Activated gamma-delta T cell treated with Interleukin-2 at 50 U/mL for 16 hours (primary cell): ENCODE measurements around the gene MAU2.

Experiments
- DNase-seq: peaks from one replicate; pipeline ENCODE4 v3.0.0-alpha.2; 2020

Gene MAU2

DNA sequence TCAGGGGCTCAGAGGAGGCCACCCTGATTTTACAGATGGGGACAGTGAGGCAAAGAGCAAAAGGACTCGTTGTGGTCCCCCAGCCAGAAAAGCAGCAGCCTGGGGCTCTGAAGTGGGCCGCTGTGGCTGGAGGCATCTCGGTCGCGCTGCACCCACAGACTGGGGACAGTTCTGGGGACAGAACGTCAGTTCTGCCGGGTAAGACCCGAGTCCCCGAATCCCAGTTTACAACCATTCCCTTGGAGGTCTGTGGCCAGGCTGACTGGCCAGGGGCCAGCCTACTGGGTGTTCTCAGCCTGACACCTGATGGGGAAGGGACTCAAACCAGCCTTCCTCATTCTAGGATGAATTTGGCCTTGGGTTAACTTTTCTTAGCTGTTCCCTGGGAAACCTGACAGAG lies 14.4 kb upstream of the MAU2 start:
- DNase-seq = no peak

GRCh38 chr19:19308373-19308772 lies 12.3 kb upstream of the MAU2 start:
- no peak for DNase-seq

- DNase-seq = no peak
Measured at GRCh38 chr19:19315444-19315843, 5.2 kb upstream of the MAU2 start.

DNA sequence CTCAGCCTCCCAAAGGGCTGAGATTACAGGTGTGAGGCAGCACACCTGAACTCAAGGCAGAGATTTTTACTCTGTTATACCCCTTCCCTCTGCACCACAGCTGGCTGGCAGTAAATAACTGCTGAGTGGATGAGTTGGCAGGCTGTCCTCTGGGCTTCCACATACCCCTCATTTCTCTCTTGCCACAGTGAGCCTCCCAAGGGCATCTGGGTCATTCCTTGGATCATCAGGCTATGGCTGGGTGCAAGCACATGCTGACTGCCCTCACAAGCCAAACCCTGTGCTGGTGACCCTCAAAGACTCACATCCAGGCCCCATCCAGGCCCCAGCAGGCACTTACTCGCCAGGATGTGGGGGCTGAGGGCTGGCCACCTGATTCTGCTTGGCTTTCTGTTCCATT lies 4.5 kb upstream of the MAU2 start:
- DNase-seq = no peak

DNA sequence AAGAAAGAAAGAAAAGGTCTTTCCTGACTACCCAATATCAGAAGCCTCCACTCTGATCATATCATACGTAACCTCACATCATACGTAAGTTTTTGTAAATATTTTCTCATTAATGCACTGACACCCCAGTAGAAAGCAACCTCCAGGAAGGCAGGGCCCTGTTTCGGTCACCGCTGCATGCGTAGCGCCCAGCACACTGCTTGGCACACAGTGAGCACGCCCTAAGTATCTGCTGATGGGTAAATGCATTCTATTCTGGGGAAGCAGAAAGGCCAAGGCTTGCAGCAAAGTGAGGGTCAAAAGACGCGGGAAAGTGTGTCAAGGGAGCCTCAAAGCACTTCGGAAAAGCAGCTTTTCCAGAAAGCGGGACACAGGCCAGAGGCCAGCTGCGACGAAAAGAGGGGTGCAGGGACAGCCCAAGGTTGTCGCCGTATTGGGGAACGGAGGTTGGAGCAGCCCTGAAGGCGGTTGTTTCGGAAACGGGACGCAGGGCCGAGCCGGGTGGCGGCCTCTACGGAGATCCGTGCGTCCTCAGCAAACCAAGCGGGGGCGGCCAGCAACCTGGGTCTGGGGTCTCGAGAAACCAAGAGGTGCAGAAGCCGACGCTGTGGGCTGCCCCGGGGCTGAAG lies 783 bp upstream of the MAU2 start:
- no peak for DNase-seq

- DNase-seq = no peak
Measured at GRCh38 chr19:19321141-19321577, 530 bp downstream of the MAU2 start.

DNA sequence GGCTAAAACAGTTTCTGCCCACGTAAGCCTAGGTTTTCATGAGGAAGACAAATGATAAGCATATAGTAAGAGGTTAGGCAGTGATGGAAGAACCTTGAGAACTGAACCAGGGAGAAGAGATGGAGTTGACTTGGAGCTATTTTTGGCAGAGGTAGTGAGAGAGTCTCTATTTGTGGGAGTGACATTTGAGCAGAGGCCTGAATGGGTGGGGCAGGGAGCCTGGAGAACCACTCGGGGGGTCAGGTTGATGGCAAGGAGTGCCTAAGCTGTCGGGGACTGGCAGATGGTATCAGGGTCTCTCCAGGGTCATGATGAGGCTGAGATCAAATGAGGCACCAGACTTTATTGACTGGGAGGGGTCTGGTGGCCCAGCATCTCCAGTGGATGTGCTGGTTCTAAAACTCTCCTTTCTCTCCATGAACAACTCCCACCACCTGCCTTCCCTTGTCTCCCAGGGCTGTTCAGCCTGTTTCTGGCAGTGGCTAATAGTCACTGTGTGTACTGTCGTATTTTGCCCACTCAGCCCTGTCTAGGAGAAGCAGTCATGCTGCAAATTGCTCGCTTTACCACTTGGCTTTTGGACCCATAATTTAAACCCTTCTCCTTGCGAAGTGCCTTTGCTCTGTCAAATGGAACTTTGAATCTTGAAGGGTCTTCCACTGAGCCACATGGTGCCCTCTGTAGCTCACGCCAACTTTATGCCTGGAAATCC lies 3.6 kb downstream of the MAU2 start:
- DNase-seq = no peak

DNA sequence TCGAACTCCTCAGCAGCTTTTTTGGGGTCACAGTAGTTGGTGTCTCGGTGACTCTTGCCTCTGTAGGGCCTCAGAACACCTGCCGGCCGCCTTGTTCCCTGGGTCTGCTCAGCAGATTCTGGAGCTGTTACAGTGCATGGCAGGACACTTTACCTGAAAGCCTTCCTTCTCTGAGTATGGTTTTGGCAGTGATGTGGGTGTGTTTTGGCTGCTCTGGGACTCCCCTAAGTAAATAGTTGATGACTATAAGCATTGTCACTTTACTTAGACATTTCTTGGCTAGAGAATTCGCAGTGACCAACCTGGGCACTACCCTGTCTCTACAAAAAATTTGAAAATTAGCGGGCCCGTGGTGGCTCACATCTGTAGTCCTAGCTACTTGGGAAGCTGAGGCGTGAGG lies 7.0 kb downstream of the MAU2 start:
- DNase-seq = no peak

DNA sequence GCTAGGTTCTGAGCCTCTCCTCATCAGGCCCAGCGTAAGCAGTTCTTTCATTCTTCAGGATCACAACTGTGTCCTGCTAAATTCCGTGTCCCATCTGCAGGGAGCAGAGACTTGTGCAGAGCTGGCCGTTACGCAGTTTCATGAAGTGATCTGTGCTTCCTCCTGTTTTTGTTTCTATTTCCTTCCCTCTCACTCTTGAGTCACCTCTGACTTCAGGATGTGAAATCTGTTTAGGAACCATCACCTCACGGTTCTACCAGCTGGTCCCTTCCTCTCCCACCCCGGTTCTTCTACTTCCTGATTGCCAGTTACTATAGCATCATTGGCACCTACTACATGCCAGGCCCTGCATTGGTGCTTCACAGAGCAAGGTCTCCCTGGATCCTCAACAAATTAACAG lies 8.5 kb downstream of the MAU2 start:
- DNase-seq = no peak

GRCh38 chr19:19334063-19334988 lies 13.7 kb downstream of the MAU2 start:
- DNase-seq = no peak

GRCh38 chr19:19334989-19335344 lies 14.3 kb downstream of the MAU2 start:
- DNase-seq = no peak

DNA sequence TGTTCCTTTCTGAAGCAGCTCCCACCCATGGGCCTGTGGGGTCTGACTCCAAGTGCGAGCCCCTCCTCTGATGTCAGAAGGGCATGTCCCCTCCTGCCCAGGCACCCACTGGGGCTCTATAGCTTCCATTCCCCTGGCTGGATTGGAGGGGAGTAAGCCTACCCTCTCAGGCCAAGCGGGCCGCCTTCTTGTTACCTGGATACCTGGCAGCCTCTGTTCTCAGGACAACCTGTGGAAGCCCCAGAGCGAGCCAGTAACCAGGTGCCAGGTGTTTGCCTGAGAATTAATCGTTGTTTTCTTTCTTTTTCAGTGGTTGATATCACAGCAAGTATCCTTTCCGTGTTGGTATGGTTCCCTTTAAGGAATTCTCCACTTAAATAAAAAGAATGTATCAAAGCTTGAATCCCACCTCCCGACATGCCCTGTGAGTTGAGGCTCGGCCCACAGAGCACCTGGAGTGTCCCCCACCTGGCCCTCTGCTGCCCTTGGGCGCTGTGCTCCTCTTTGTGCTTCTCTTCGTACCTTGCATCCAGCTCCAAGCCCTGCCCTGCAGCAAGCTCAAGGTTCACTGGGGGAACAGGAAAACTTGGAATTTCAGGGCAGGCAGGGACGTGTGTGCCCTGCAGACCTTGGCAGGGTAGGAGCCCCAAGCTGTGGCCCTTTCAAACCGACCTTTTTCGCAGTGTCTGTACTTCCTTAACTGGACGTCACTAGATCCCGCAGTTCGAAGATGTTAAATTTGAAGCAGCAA lies 15.0 kb downstream of the MAU2 start:
- no peak for DNase-seq

DNA sequence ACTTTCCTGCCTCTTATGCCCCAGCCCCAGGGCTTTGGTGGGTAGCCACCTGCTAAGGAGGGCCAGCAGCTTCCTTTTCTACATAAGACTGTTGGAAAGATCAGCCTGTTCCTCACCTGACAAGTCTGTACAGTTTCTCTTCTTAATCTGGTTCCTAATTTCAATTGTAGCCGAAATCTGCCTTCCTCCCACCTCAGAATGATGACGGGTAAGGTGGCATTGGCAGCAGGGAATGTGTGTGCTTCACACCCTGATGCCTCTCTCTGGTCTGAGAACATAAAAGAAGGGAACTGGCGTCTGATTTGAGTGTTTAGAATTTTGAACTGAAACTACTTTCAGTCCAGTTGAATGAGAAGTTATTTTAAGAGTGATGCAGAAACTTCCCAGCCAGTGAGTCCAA lies 16.0 kb downstream of the MAU2 start:
- DNase-seq = no peak

GRCh38 chr19:19337120-19337519 lies 16.5 kb downstream of the MAU2 start:
- no peak for DNase-seq

DNA sequence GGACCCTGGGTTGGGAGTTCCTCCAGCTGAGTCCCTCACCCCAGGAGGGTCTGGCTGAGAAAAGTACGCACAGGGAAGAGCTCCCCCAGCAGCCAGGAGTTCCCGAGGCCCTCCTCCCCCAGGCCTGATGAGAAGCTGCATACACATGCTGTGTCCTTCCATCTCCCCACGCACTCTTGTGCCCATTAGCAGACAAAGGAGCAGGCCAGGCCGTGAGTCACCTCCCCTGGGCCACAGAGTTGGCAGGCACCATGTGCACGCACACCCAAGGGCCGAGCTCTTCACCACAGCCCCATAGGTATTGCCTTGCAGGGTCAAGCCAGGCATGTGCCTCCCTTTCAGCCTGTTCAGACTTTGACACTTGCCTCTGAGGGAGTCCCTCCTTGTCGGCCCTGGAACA lies 17.5 kb downstream of the MAU2 start:
- no peak for DNase-seq

DNA sequence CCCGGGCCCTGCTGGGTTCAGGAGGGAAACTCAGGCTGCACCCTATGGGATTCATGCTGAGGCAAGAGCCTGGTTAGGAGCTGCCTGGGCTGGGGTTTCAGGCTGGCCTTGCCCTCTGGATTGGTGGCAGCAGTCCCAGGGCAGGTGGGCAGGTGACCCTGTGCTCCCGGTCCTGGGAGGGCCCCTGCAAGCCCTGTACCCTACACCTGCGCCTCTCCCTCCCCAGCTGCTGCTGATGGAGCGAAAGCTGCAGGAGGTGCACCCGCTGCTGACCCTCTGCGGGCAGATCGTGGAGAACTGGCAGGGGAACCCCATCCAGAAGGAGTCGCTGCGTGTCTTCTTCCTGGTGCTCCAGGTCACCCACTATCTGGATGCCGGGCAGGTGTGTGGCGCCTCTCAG lies 20.4 kb downstream of the MAU2 start:
- DNase-seq = no peak

DNA sequence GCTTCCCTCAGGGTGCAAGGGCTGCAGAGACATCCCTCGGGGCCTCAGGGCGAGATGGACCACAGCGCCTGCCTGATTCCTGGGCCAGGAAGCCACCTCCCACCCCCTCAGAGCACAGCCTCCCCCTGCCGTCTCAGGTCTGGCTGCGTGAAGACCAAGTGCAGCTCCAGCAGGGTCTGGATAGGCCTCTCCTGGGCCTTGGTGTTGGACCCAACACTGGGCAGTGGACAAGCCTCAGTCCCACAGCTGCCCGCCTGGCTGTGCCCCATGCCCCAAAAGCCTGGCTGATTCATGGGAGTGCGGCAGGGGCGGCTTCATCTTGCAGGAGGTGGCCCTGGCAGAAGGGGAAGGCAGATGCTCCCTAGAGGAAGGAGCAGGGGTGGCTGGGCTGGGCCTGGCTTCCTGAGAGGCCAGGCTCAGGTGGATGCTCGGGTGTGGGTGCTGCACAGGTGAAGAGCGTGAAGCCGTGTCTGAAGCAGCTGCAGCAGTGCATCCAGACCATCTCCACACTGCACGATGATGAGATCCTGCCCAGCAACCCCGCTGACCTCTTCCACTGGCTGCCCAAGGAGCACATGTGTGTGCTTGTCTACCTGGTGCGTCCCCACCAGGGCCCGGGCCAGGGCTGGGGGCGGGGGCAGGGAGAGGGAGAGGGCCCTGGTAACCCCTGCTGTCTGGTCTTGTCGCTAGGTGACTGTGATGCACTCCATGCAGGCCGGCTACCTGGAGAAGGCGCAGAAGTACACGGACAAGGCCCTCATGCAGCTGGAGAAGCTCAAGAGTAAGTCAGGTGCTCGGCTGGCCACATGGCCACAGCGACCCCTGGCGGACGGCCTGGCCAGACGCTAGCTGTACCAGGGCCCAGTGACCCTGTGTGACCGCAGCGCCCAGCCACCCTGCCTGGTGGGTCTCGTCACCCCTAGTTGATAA lies 21.7 kb downstream of the MAU2 start:
- no peak for DNase-seq

- no peak for DNase-seq
Measured at GRCh38 chr19:19343016-19343362, 22.4 kb downstream of the MAU2 start.

- DNase-seq = no peak
Measured at GRCh38 chr19:19343762-19344161, 23.1 kb downstream of the MAU2 start.

DNA sequence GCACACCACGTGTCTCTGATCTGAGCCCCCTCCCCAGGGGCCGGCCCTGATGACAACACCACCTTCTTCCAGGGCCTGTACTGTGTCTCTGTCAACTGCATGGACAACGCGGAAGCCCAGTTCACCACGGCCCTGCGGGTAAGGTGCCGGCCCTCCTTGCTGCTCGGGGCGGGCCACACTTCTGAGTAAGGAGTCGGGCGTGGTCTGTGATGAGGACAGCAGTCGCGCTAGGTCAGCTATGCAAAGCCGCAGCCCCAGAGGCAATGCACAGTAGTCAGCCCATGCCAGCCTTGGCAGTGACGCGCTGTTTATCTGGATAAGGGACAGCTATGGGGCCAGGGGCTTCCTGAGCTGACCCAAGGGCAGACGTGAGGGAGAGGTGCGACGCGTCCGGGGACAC lies 24.6 kb downstream of the MAU2 start:
- no peak for DNase-seq

GRCh38 chr19:19345970-19346369 lies 25.3 kb downstream of the MAU2 start:
- DNase-seq = no peak
